ENCODE measurements around the gene HOXD10.

The HOXD10 gene

GRCh38 chr2:176107731-176108181 lies 8.8 kb upstream of the HOXD10 start:
- no peak for DNase-seq (ENCODE audit: low read depth)

GRCh38 chr2:176109192-176109901 lies 7.2 kb upstream of the HOXD10 start:
- DNase-seq (ENCODE audit: low read depth): no peak

- no peak for DNase-seq (ENCODE audit: low read depth)
Measured at GRCh38 chr2:176109946-176110345, 6.6 kb upstream of the HOXD10 start.

- no peak for DNase-seq (ENCODE audit: low read depth)
Measured at GRCh38 chr2:176110415-176111308, 5.9 kb upstream of the HOXD10 start.

- peak; percentile 34 for DNase-seq (ENCODE audit: low read depth)
Measured at GRCh38 chr2:176111309-176111663, 5.3 kb upstream of the HOXD10 start.

- DNase-seq (ENCODE audit: low read depth): no peak
Measured at GRCh38 chr2:176111846-176112374, 4.7 kb upstream of the HOXD10 start.

GRCh38 chr2:176112375-176113302 lies 3.9 kb upstream of the HOXD10 start:
- DNase-seq (ENCODE audit: low read depth): no peak

GRCh38 chr2:176114120-176114929 lies 2.3 kb upstream of the HOXD10 start:
- no peak for DNase-seq (ENCODE audit: low read depth)

GRCh38 chr2:176114930-176115625 lies 1.5 kb upstream of the HOXD10 start:
- DNase-seq (ENCODE audit: low read depth): no peak

- no peak for DNase-seq (ENCODE audit: low read depth)
Measured at GRCh38 chr2:176117162-176117822, 714 bp downstream of the HOXD10 start.

- DNase-seq (ENCODE audit: low read depth): no peak
Measured at GRCh38 chr2:176117823-176118371, 1.3 kb downstream of the HOXD10 start.

GRCh38 chr2:176118601-176119339 lies 2.2 kb downstream of the HOXD10 start:
- no peak for DNase-seq (ENCODE audit: low read depth)

GRCh38 chr2:176120364-176121189 lies 4.0 kb downstream of the HOXD10 start:
- DNase-seq (ENCODE audit: low read depth): no peak

- DNase-seq (ENCODE audit: low read depth): no peak
Measured at GRCh38 chr2:176121190-176122051, 4.8 kb downstream of the HOXD10 start.

- no peak for DNase-seq (ENCODE audit: low read depth)
Measured at GRCh38 chr2:176122052-176122682, 5.6 kb downstream of the HOXD10 start.

GRCh38 chr2:176122683-176123410 lies 6.3 kb downstream of the HOXD10 start, which contains the start of gene HOXD9:
TSS of gene HOXD9 (plus strand) at chr2:176122719. CDS start at chr2:176122769, 50 bp downstream.
- DNase-seq (ENCODE audit: low read depth): no peak

Measured in iris pigment epithelial cell (primary cell).